Adrenal gland (tissue), 5 donors: Measurements from ENCODE around the gene TPRG1.

ENCODE experiments used
- POLR2A ChIP-seq, 2 donors: fragments of 450-650 bp; IDR thresholded peaks; one replicate each; pipeline ENCODE4 v1.6.1; 2017; ENCODE audit warnings: antibody characterized with exemption in 2 of 2, mild to moderate bottlenecking in 2 of 2, moderate library complexity in 1 of 2
- TF ChIP-seq, protein P1 (sequence below), 6 experiments: fragments of 450-650 bp in 4 of 6; fragments of 200-600 bp in 2 of 6; sonication (generic) in 1 of 6; IDR thresholded peaks; 1 replicate in 5 of 6; 2 replicates in 1 of 6; pipeline versions ENCODE4 v1.5.1 to v1.8.0; 2016 to 2021; ENCODE audit warnings: antibody characterized with exemption in 6 of 6, mild to moderate bottlenecking in 2 of 6, moderate library complexity in 1 of 6
- donor health status: DM: no; HTN: no; CAD: no.

DNA sequence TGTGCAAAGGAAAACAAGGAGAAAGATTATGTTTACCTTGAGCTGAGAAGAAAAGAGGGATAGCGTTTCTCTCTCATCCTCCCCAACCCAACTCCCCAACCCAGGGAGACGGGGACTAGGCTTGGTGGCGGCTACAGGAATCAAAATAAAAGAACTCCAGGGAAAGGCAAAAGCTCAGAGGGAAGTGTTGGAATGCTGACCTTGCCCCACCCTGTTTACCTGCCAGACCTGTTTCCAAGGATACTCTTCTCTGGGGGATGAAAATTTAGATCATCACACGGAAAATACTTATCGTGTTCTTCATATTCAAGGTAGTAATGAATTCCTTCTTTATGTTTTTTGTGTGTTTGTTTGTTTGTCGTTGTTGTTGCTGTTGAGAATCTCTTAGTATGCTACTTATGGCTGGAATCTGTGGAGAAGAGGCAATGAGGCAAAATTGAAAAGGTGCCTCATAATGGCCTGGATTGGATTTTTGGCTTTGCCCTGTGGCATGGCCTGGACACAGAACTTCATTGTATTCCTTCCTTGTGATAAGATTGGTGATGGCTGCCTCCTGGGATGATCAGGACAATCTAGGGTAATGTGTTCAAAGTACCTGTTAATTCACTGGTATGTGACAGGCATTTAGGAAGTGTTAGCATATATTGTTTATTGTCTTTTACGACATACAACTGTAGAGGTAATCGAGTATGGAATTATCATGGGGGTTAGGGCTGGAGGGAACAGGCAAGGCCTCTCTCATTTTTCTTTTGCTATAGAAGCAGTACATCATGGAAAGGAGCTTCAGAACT is 11.1 kb upstream of the TPRG1 start:
- no peak for TF ChIP-seq POLR2A (IDR thresholded peaks at IDR 0.05)
- TF ChIP-seq, protein P1, sequence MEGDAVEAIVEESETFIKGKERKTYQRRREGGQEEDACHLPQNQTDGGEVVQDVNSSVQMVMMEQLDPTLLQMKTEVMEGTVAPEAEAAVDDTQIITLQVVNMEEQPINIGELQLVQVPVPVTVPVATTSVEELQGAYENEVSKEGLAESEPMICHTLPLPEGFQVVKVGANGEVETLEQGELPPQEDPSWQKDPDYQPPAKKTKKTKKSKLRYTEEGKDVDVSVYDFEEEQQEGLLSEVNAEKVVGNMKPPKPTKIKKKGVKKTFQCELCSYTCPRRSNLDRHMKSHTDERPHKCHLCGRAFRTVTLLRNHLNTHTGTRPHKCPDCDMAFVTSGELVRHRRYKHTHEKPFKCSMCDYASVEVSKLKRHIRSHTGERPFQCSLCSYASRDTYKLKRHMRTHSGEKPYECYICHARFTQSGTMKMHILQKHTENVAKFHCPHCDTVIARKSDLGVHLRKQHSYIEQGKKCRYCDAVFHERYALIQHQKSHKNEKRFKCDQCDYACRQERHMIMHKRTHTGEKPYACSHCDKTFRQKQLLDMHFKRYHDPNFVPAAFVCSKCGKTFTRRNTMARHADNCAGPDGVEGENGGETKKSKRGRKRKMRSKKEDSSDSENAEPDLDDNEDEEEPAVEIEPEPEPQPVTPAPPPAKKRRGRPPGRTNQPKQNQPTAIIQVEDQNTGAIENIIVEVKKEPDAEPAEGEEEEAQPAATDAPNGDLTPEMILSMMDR (IDR thresholded peaks at IDR 0.05) = no peak
